HG02870 (cell line): ENCODE measurements around the gene MRPL42.
"Not testable (repeated sequence)": the region's sequence is repeated elsewhere in the genome, so short reads cannot be mapped to it uniquely, and the experiment has no call there.

Source experiments
- ATAC-seq: cut with Tn5 transposase; IDR thresholded peaks from one replicate; pipeline ENCODE4 v1.9.1; 2021; ENCODE audit warnings: mild to moderate bottlenecking, moderate library complexity; ENCODE audit not compliant: unreplicated experiment

MRPL42 gene

GRCh38 chr12:93497456-93497855 is 30.1 kb downstream of the MRPL42 start:
- no peak for ATAC-seq

GRCh38 chr12:93498813-93499212 is 31.5 kb downstream of the MRPL42 start:
- ATAC-seq, result not testable (repeated sequence)

- ATAC-seq, result no peak
Observed at GRCh38 chr12:93500201-93500600, 32.9 kb downstream of the MRPL42 start.

GRCh38 chr12:93500667-93501066 is 33.4 kb downstream of the MRPL42 start:
- ATAC-seq, result no peak

- no peak for ATAC-seq
Observed at GRCh38 chr12:93502802-93503623, 35.7 kb downstream of the MRPL42 start.

- ATAC-seq, result no peak
Observed at GRCh38 chr12:93507165-93507564, 39.9 kb downstream of the MRPL42 start.

- no peak for ATAC-seq
Observed at GRCh38 chr12:93509506-93509905, 42.2 kb downstream of the MRPL42 start.

- ATAC-seq, result no peak
Observed at GRCh38 chr12:93514853-93515252, 47.5 kb downstream of the MRPL42 start.

- ATAC-seq, result no peak
Observed at GRCh38 chr12:93518725-93519124, 51.4 kb downstream of the MRPL42 start.

- no peak for ATAC-seq
Observed at GRCh38 chr12:93519859-93520258, 52.5 kb downstream of the MRPL42 start.

- no peak for ATAC-seq
Observed at GRCh38 chr12:93520454-93520853, 53.1 kb downstream of the MRPL42 start.

GRCh38 chr12:93521225-93522080 is 54.1 kb downstream of the MRPL42 start:
- no peak for ATAC-seq

- no peak for ATAC-seq
Observed at GRCh38 chr12:93524386-93525133, 57.2 kb downstream of the MRPL42 start.

- no peak for ATAC-seq
Observed at GRCh38 chr12:93526786-93527428, 59.6 kb downstream of the MRPL42 start.

GRCh38 chr12:93530358-93530757 is 63.0 kb downstream of the MRPL42 start:
- ATAC-seq, result no peak

- no peak for ATAC-seq
Observed at GRCh38 chr12:93533310-93533709, 66.0 kb downstream of the MRPL42 start.

GRCh38 chr12:93536111-93536765 is 68.9 kb downstream of the MRPL42 start:
- no peak for ATAC-seq

GRCh38 chr12:93536766-93537488 is 69.6 kb downstream of the MRPL42 start:
- ATAC-seq, result peak; percentile 67

GRCh38 chr12:93537769-93538168 is 70.5 kb downstream of the MRPL42 start:
- ATAC-seq, result no peak

GRCh38 chr12:93539821-93540220 is 72.5 kb downstream of the MRPL42 start:
- no peak for ATAC-seq
